OCI-LY7 (cell line): Measurements from ENCODE around the gene AEBP2. TPM values are rescaled to one million over a fixed set of nuclear protein-coding genes. Genes with fewer than 3 reads are reported as not detected.
A peak's percentile ranks its signal among the peaks of the same experiment; 100 is the strongest.

Experiments
- BruUV-seq: library from RNA; stranded (reverse); fragments of 400-500 nt; replicated peaks from 2 replicates; lab custom pipeline; 2021; lab: Mats Ljungman, UMichigan
- CTCF ChIA-PET: fragments of 300-600 bp; sonication (Branson Sonifier 250); formaldehyde crosslinking; loops from one replicate; lab custom pipeline; 2022; ENCODE audit warnings: antibody characterized with exemption; ENCODE audit not compliant: unreplicated experiment; lab: Charles Lee
- POLR2A ChIA-PET: fragments of 300-600 bp; sonication (Branson Sonifier 250); formaldehyde crosslinking; loops from one replicate; lab custom pipeline; 2022; ENCODE audit warnings: antibody characterized with exemption; lab: Charles Lee
- DNase-seq: peaks from one replicate; pipeline ENCODE4 v3.0.0-alpha.2; 2015; ENCODE audit warnings: low spot score
- H2AFZ ChIP-seq: fragments of 200-600 bp; sonication (generic), shearing (Covaris generic); 2 replicates; pipeline ENCODE4 v1.6.1; 2014; ENCODE audit warnings: mild to moderate bottlenecking, antibody characterized with exemption, low read length, moderate library complexity
- H3K27ac ChIP-seq: fragments of 200-600 bp; sonication (generic); 2 replicates; pipeline ENCODE4 v1.5.1; 2014; ENCODE audit warnings: mixed run types, low read depth, mild to moderate bottlenecking, moderate library complexity, low read length, inconsistent platforms; ENCODE audit not compliant: poor library complexity, severe bottlenecking
- H3K36me3 ChIP-seq: fragments of 200-600 bp; sonication (generic); 2 replicates; pipeline ENCODE4 v1.6.1; 2014; ENCODE audit warnings: mild to moderate bottlenecking, antibody characterized with exemption, low read length, moderate library complexity, mixed read lengths; ENCODE audit not compliant: insufficient read depth
- H3K4me1 ChIP-seq: fragments of 200-600 bp; sonication (generic); 2 replicates; pipeline ENCODE4 v1.5.1; 2014; ENCODE audit warnings: mild to moderate bottlenecking, low read length; ENCODE audit not compliant: insufficient read depth, poor library complexity, severe bottlenecking
- H3K4me2 ChIP-seq: fragments of 200-600 bp; sonication (generic); 2 replicates; pipeline ENCODE4 v1.6.1; 2014; ENCODE audit warnings: mild to moderate bottlenecking, low read length
- H3K4me3 ChIP-seq: fragments of 200-600 bp; sonication (generic); 2 replicates; pipeline ENCODE4 v1.5.1; 2014; ENCODE audit warnings: mild to moderate bottlenecking, low read depth, low read length; ENCODE audit not compliant: poor library complexity, severe bottlenecking
- H3K79me2 ChIP-seq: fragments of 200-600 bp; sonication (generic); 2 replicates; pipeline ENCODE4 v1.6.1; 2016; ENCODE audit warnings: low read depth, mild to moderate bottlenecking, low read length, moderate library complexity, mixed read lengths; ENCODE audit not compliant: insufficient read depth
- H3K9me2 ChIP-seq: fragments of 200-600 bp; sonication (generic); 2 replicates; pipeline ENCODE4 v1.6.1; 2016; ENCODE audit warnings: mild to moderate bottlenecking, low read length, mixed read lengths; ENCODE audit not compliant: insufficient read depth
- H3K9me3 ChIP-seq: fragments of 200-600 bp; sonication (generic); 2 replicates; pipeline ENCODE4 v1.6.1; 2014; ENCODE audit warnings: mild to moderate bottlenecking, mixed run types, low read length, mixed read lengths
- H4K20me1 ChIP-seq: fragments of 200-600 bp; sonication (generic); 2 replicates; pipeline ENCODE4 v1.6.1; 2014; ENCODE audit warnings: mild to moderate bottlenecking, antibody characterized with exemption, low read length, moderate library complexity, mixed read lengths; ENCODE audit not compliant: insufficient read depth
- CTCF ChIP-seq: fragments of 200-600 bp; sonication (generic); conservative IDR thresholded peaks from 2 replicates; pipeline ENCODE4 v1.5.1; 2014; ENCODE audit warnings: mild to moderate bottlenecking, antibody characterized with exemption, low read length, moderate library complexity, mixed read lengths
- EZH2phosphoT487 ChIP-seq: fragments of 200-600 bp; sonication (generic); IDR thresholded peaks from 2 replicates; pipeline ENCODE4 v1.6.1; 2018; ENCODE audit warnings: low read depth, borderline replicate concordance, mild to moderate bottlenecking, mixed run types, antibody characterized with exemption, low read length, moderate library complexity, mixed read lengths
- intact Hi-C: fragments of 100-400 bp; cut with micrococcal nuclease; formaldehyde crosslinking; loops from one replicate; pipeline ENCODE4 v1.10.0; 2022; ENCODE audit not compliant: unreplicated experiment
- total RNA-seq, 2 experiments: library from RNA; depleted of rRNA in 1 of 2; stranded (reverse); fragments of >200 nt in 1 of 2; shearing (Covaris generic) in 1 of 2; gene quantifications; 2 replicates each; pipeline ENCODE4 v1.2.3, GENCODE V29; 2014 to 2022

The AEBP2 gene
- total RNA-seq, 2 experiments from 2014 or later: 21.5 to 59.7 TPM

GRCh38 chr12:19434538-19434937, 4.8 kb upstream of the AEBP2 start:
- ChIA-PET POLR2A (interaction anchor here (0.5 to 1.3 kb wide), 4 partner anchors 11 to 43 kb away, joined by 3 to 5 read pairs (median 3); no protein-coding TSS in a partner anchor), CTCF (no interaction called here)
- Histone ChIP-seq H3K27ac (peak overlapping the region; percentile 72), H3K9me3 (no peaks in the 10 kb centered on the region), H3K4me2 (peak overlapping the region; percentile 68), H2AFZ (peak overlapping the region; percentile 96), H4K20me1 (no peaks in the 10 kb centered on the region), H3K79me2 (no peaks in the 10 kb centered on the region), H3K4me3 (peak overlapping the region; percentile 19), H3K9me2 (no peaks in the 10 kb centered on the region), H3K36me3 (no peaks in the 10 kb centered on the region), H3K4me1 (peaks cover 32% of the 10 kb centered on the region)
- intact Hi-C loops: loop anchor here (10.0 kb wide), 1 partner anchor 710 kb away; no protein-coding TSS in a partner anchor
- DNase-seq: peak; percentile 74
- no TSS peak for BruUV-seq
- TF ChIP-seq EZH2phosphoT487 (no peak), CTCF (no peak)

- BruUV-seq: no TSS peak
- no peak for DNase-seq
- peaks cover 5% of the 10 kb centered on the region for H4K20me1 ChIP-seq
- H3K79me2 ChIP-seq: peaks cover 8% of the 10 kb centered on the region
- H3K27ac ChIP-seq: no peak overlapping the region
- intact Hi-C loops: loop anchor here (10.0 kb wide), 1 partner anchor 709 kb away; no protein-coding TSS in a partner anchor
- TF ChIP-seq CTCF: no peak
- TF ChIP-seq EZH2phosphoT487: no peak
- H2AFZ ChIP-seq: no peak overlapping the region
- ChIA-PET POLR2A (interaction anchor here (0.6 to 1.3 kb wide), 3 partner anchors 23 to 364 kb away, joined by 3 to 4 read pairs (median 4); no protein-coding TSS in a partner anchor), CTCF (no interaction called here)
- H3K9me3 ChIP-seq: no peaks in the 10 kb centered on the region
- H3K4me3 ChIP-seq: no peak overlapping the region
- H3K36me3 ChIP-seq: peaks cover 4% of the 10 kb centered on the region
- no peaks in the 10 kb centered on the region for H3K9me2 ChIP-seq
- H3K4me1 ChIP-seq: peaks cover 32% of the 10 kb centered on the region
- H3K4me2 ChIP-seq: no peak overlapping the region
Observed at GRCh38 chr12:19435831-19436497, 3.3 kb upstream of the AEBP2 start.

GRCh38 chr12:19436931-19437330, 2.4 kb upstream of the AEBP2 start:
- no peaks in the 10 kb centered on the region for H3K9me2 ChIP-seq
- H3K36me3 ChIP-seq: peaks cover 14% of the 10 kb centered on the region
- CTCF ChIA-PET: no interaction called here
- H3K4me2 ChIP-seq: no peak overlapping the region
- no peak overlapping the region for H3K4me3 ChIP-seq
- POLR2A ChIA-PET: no interaction called here
- intact Hi-C loops: loop anchor here (10.0 kb wide), 1 partner anchor 708 kb away; no protein-coding TSS in a partner anchor
- H3K4me1 ChIP-seq: peaks cover 32% of the 10 kb centered on the region
- H4K20me1 ChIP-seq: peaks cover 15% of the 10 kb centered on the region
- H2AFZ ChIP-seq: no peak overlapping the region
- peaks cover 18% of the 10 kb centered on the region for H3K79me2 ChIP-seq
- BruUV-seq: no TSS peak
- H3K27ac ChIP-seq: no peak overlapping the region
- H3K9me3 ChIP-seq: no peaks in the 10 kb centered on the region
- no peak for DNase-seq
- TF ChIP-seq EZH2phosphoT487 (no peak), CTCF (no peak)
